ENCODE measurements around the gene GNB5. TPM values are rescaled to one million over a fixed set of nuclear protein-coding genes. Genes with fewer than 3 reads are reported as not detected.
A peak's percentile ranks its signal among the peaks of the same experiment; 100 is the strongest.

The GNB5 gene
- total RNA-seq, 4 donors from 2014 or later, result 0.60 to 12.7 (median 7.8) TPM

DNA sequence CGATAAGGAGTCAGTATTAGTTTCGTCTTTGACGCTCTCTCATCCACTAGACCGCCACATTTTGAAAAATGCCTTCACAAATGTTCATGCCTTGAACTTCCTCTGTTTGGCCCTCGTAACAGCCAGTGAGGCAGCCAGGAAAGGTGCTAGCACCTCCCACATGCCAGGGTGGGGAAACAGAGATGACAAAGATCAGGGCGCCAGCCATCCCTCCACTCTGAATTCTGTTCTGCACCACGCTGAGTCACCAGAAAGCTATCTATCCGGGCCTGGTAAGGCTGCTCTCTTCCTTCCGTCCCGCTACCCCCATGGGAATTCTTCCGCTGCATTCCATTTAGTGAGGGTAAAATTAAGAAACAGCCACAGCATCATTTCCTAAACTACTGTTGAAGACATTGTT, 47.3 kb downstream of the GNB5 start:
- Histone ChIP-seq H3K36me3 (no peaks in the 10 kb centered on the region), H3K9me3 (no peaks in the 10 kb centered on the region), H3K4me1 (peaks cover 0 to 4% (median 0%) of the 10 kb centered on the region in 4 donors), H3K27ac (no peak overlapping the region), H3K27me3 (no peaks in the 10 kb centered on the region), H3K4me3 (no peak overlapping the region)
- no peak for TF ChIP-seq EP300 (IDR thresholded peaks at IDR 0.05; ENCODE audit: low read depth)
- in situ Hi-C loops (cut with MboI; ENCODE audit: low pct_ligation_motif_present in 1 of 4, low pct_unique_long_range_greater_than_20kb in 1 of 4, low sequenced_read_pairs in 3 of 4) (loop anchor here in 2 of 4 donors (10.0 to 25.0 kb wide), 2 partner anchors 157 to 169 kb away; partner anchors contain the start of gene LEO1 (in 1 of the 2)), intact Hi-C loops (cut with DNase I; ENCODE audit: low total_unique reads) (no loop called here)
- no peak for DNase-seq
- 82 to 84% methylated on average over 9 to 11 of the region's 11 CpGs for WGBS, 2 donors (ENCODE audit: low coverage in 1 of 2)

DNA sequence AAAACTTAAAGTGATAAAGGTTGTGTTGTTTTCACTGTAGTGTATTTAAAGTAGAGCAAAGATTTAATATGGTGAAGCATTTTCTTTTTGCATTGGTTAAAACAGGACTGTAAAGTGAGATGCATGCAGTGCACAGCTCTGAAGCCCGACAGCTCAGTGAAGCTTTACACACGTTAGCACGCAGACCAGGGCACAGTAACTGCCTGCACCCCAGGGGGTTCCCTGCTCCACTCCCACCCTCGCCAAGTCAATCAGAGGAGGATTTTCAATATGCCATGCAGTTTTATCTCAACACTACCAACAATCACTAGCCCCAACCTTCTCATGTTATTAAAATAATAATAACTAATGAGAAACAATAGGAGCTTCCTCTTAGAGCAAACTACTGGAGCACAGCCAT, 50.5 kb downstream of the GNB5 start:
- in situ Hi-C loops (cut with MboI; ENCODE audit: low pct_ligation_motif_present in 1 of 4, low pct_unique_long_range_greater_than_20kb in 1 of 4, low sequenced_read_pairs in 3 of 4) (loop anchor here in 2 of 4 donors (10.0 to 25.0 kb wide), 2 partner anchors 153 to 166 kb away; partner anchors contain the start of gene LEO1 (in 1 of the 2)), intact Hi-C loops (cut with DNase I; ENCODE audit: low total_unique reads) (no loop called here)
- H3K9me3 ChIP-seq, result no peaks in the 10 kb centered on the region
- H3K4me1 ChIP-seq, result peaks cover 17 to 26% (median 19%) of the 10 kb centered on the region in 4 donors
- no peaks in the 10 kb centered on the region for H3K27me3 ChIP-seq
- H3K36me3 ChIP-seq, result no peaks in the 10 kb centered on the region
- 88 to 95% methylated on average over 3 to 4 of the region's 4 CpGs for WGBS, 2 donors (ENCODE audit: low coverage in 1 of 2)
- TF ChIP-seq EP300 (IDR thresholded peaks at IDR 0.05; ENCODE audit: low read depth) (no peak), POLR2AphosphoS5 (IDR thresholded peaks at IDR 0.05) (no peak), CTCF (IDR thresholded peaks at IDR 0.05) (no peak), POLR2A (IDR thresholded peaks at IDR 0.05) (no peak)
- no peak for DNase-seq
- H3K4me3 ChIP-seq, result no peak overlapping the region
- no peak overlapping the region for H3K27ac ChIP-seq

GRCh38 chr15:52139599-52140462, 51.4 kb downstream of the GNB5 start:
- in situ Hi-C loops (cut with MboI; ENCODE audit: low pct_ligation_motif_present in 1 of 4, low pct_unique_long_range_greater_than_20kb in 1 of 4, low sequenced_read_pairs in 3 of 4), result loop anchor here in 2 of 4 donors (10.0 to 25.0 kb wide), 3 partner anchors 55 to 165 kb away; partner anchors contain the start of genes GNB5 (in 1 of the 2) and LEO1 (in 1 of the 2)
- intact Hi-C loops (cut with DNase I; ENCODE audit: low total_unique reads), result loop anchor here (2.0 kb wide), 1 partner anchor 29 kb away; no protein-coding TSS in a partner anchor
- WGBS, 2 donors (ENCODE audit: low coverage in 1 of 2), result 62 to 93% methylated on average over 3 to 17 of the region's 17 CpGs

More at GRCh38 chr15:52139599-52140462, 51.4 kb downstream of the GNB5 start:
- H3K4me3 ChIP-seq, result no peak overlapping the region
- DNase-seq, result peak; percentile 83
- H3K9me3 ChIP-seq, result no peaks in the 10 kb centered on the region
- no peaks in the 10 kb centered on the region for H3K36me3 ChIP-seq
- no peak overlapping the region for H3K27ac ChIP-seq
- TF ChIP-seq CTCF (IDR thresholded peaks at IDR 0.05) (peak; percentile 76 to 83 (median 81)), EP300 (IDR thresholded peaks at IDR 0.05; ENCODE audit: low read depth) (no peak)
- peaks cover 17 to 29% (median 21%) of the 10 kb centered on the region in 4 donors for H3K4me1 ChIP-seq
- no peaks in the 10 kb centered on the region for H3K27me3 ChIP-seq
